Endothelial cell (in vitro differentiated cells): ENCODE data around the gene HOXC4. TPM values are rescaled to one million over a fixed set of nuclear protein-coding genes. Genes with fewer than 3 reads are reported as not detected.

ENCODE experiments used
- DNase-seq: peaks from one replicate; pipeline ENCODE4 v3.0.0; 2021; ENCODE audit warnings: low spot score
- H3K27ac Mint-ChIP-seq: one replicate; pipeline ENCODE4 v1.8.0; 2021; ENCODE audit warnings: mixed read lengths, inconsistent platforms; ENCODE audit not compliant: unreplicated experiment
- H3K27me3 Mint-ChIP-seq: one replicate; pipeline ENCODE4 v1.8.0; 2021; ENCODE audit warnings: mild to moderate bottlenecking, moderate library complexity, mixed read lengths, inconsistent platforms; ENCODE audit not compliant: unreplicated experiment
- H3K36me3 Mint-ChIP-seq: one replicate; pipeline ENCODE4 v1.8.0; 2021; ENCODE audit warnings: mild to moderate bottlenecking, low read depth, mixed read lengths, inconsistent platforms; ENCODE audit not compliant: unreplicated experiment
- H3K4me1 Mint-ChIP-seq: one replicate; pipeline ENCODE4 v1.8.0; 2021; ENCODE audit warnings: mild to moderate bottlenecking, mixed read lengths, inconsistent platforms; ENCODE audit not compliant: unreplicated experiment
- H3K4me3 Mint-ChIP-seq: one replicate; pipeline ENCODE4 v1.8.0; 2021; ENCODE audit warnings: mild to moderate bottlenecking, mixed read lengths, inconsistent platforms; ENCODE audit not compliant: unreplicated experiment
- H3K9me3 Mint-ChIP-seq: one replicate; pipeline ENCODE4 v1.8.0; 2021; ENCODE audit warnings: mixed read lengths, inconsistent platforms; ENCODE audit not compliant: unreplicated experiment
- total RNA-seq: library from RNA; stranded (reverse); fragmentation: NEBNext Ultra II Directional; extraction: Animal tissue kit (Norgen Biotek cat#: 25700); gene quantifications from one replicate; pipeline ENCODE4 v1.2.1, GENCODE V29; 2021; ENCODE audit not compliant: unreplicated experiment
- TF ChIP-seq, protein P1 (sequence below): fragments of 200-600 bp; sonication (generic); IDR thresholded peaks from one replicate; pipeline ENCODE4 v1.5.0; 2021; ENCODE audit warnings: antibody characterized with exemption; ENCODE audit not compliant: unreplicated experiment

HOXC4 gene
- total RNA-seq, 1 donor from 2014 or later, result not detected

DNA sequence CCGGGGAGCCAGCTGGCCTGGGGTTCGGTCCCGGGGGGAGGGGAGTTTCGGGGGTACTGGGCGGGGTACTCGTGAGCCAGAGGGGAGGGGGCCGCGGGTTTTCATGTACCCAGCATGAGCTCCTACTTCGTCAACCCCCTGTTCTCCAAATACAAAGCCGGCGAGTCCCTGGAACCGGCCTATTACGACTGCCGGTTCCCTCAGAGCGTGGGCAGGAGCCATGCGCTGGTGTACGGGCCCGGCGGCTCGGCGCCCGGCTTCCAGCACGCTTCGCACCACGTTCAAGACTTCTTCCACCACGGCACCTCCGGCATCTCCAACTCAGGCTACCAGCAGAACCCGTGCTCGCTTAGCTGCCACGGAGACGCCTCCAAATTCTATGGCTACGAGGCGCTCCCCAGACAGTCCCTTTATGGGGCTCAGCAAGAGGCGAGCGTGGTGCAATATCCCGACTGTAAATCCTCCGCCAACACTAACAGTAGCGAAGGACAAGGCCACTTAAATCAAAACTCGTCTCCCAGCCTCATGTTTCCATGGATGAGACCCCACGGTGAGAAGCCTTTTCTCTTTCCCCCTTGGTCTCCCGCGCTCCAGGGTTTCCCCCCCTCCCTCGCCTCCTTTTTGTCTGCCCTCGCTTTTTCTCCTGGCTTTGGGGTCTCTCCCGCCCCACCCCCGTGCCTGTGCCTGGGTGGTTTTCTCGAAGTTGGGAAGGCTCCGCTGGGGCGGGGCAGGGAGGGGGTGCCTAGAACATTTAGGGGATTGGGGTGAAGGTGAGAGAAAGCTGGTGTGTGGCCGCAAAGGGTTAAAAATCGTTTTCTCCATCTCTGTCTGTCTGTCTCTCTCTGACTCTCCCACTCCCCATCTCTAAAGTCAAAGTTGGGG is 44.2 kb upstream of the HOXC4 start:
- no peak for DNase-seq
- no peak overlapping the region for H3K27ac Mint-ChIP-seq
- H3K36me3 Mint-ChIP-seq, result no peaks in the 10 kb centered on the region
- TF ChIP-seq, protein P1, sequence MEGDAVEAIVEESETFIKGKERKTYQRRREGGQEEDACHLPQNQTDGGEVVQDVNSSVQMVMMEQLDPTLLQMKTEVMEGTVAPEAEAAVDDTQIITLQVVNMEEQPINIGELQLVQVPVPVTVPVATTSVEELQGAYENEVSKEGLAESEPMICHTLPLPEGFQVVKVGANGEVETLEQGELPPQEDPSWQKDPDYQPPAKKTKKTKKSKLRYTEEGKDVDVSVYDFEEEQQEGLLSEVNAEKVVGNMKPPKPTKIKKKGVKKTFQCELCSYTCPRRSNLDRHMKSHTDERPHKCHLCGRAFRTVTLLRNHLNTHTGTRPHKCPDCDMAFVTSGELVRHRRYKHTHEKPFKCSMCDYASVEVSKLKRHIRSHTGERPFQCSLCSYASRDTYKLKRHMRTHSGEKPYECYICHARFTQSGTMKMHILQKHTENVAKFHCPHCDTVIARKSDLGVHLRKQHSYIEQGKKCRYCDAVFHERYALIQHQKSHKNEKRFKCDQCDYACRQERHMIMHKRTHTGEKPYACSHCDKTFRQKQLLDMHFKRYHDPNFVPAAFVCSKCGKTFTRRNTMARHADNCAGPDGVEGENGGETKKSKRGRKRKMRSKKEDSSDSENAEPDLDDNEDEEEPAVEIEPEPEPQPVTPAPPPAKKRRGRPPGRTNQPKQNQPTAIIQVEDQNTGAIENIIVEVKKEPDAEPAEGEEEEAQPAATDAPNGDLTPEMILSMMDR, result no peak
- H3K9me3 Mint-ChIP-seq, result no peaks in the 10 kb centered on the region
- H3K4me1 Mint-ChIP-seq, result peaks cover 20% of the 10 kb centered on the region
- H3K4me3 Mint-ChIP-seq, result no peak overlapping the region
- H3K27me3 Mint-ChIP-seq, result peaks cover 29% of the 10 kb centered on the region

DNA sequence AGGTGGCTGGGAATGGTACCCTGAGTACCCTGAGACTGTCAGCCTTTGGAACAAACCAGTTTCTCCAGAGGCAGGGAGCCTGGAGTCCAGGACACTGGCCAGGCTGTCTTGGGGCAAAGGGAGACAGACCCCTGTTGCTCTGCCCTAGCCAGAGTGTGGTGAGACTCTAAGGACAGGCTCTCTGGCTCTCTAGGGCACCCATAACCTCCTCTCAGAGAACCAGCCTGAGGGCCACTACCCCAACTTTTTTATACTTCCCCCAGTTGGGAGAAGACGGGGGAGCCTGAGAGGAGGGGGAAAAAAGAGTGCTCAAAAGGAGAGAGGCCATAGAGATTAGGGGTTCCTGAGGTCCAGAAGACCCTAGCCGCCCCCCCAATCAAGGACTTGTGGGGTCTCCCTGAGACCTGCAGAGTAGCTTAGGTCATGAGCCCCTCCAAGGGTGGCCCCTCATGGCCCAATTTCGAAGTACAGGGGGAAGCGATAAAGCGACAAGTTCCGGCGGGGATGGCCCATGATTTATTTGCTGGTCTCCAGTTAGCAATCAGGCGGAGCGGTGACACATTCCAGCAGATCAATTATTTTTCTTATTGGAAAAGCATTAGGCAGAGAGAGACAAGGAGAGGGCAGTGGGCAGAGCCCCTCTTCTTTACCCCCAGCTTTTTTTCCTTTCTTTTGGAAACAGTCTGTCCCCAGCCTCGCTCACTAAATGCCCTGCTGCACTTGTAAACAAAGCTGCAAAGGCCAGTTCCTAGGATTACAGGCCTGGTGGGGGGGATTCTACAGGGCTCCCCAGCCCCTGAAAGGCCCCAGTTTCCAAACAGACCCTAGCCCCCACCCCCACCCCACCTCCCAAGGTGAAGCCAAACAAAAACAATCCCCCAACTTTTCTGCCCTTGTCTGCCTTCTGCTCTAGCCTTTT is 43.3 kb upstream of the HOXC4 start:
- Mint-ChIP-seq H3K27ac (no peak overlapping the region), H3K27me3 (peaks cover 35% of the 10 kb centered on the region), H3K9me3 (no peaks in the 10 kb centered on the region), H3K36me3 (no peaks in the 10 kb centered on the region), H3K4me3 (no peak overlapping the region), H3K4me1 (peaks cover 18% of the 10 kb centered on the region)
- TF ChIP-seq, protein P1, result no peak
- DNase-seq, result no peak

DNA sequence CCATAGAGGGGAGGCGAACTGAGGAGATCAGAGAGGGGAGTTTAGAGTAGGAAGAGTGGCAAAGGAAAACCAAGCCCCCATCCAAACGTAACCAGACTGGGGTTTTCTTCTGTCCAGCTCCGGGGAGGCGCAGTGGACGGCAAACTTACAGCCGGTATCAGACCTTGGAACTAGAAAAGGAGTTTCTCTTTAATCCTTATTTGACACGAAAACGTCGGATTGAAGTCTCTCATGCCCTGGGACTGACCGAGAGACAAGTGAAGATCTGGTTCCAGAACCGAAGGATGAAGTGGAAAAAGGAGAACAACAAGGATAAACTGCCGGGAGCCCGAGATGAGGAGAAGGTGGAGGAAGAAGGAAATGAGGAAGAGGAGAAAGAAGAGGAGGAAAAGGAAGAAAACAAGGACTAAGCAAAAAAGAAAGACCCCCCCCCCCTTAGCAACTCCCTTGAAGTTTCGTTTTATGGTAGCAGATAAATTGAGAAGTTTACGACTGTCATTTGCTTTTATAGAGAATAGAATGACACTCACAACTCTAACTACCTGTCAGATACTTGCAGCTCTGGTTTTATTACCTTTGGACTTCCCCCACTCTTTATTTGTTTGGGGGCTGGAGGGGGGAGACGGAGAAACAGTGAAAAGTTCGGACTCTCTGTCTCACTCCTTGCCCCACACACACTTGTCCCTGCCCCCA is 42.5 kb upstream of the HOXC4 start:
- Mint-ChIP-seq H3K36me3 (no peaks in the 10 kb centered on the region), H3K9me3 (no peaks in the 10 kb centered on the region), H3K27me3 (peaks cover 30% of the 10 kb centered on the region), H3K27ac (no peak overlapping the region), H3K4me3 (peak overlapping the region; percentile 47), H3K4me1 (peaks cover 12% of the 10 kb centered on the region)
- no peak for DNase-seq
- TF ChIP-seq, protein P1, result no peak

DNA sequence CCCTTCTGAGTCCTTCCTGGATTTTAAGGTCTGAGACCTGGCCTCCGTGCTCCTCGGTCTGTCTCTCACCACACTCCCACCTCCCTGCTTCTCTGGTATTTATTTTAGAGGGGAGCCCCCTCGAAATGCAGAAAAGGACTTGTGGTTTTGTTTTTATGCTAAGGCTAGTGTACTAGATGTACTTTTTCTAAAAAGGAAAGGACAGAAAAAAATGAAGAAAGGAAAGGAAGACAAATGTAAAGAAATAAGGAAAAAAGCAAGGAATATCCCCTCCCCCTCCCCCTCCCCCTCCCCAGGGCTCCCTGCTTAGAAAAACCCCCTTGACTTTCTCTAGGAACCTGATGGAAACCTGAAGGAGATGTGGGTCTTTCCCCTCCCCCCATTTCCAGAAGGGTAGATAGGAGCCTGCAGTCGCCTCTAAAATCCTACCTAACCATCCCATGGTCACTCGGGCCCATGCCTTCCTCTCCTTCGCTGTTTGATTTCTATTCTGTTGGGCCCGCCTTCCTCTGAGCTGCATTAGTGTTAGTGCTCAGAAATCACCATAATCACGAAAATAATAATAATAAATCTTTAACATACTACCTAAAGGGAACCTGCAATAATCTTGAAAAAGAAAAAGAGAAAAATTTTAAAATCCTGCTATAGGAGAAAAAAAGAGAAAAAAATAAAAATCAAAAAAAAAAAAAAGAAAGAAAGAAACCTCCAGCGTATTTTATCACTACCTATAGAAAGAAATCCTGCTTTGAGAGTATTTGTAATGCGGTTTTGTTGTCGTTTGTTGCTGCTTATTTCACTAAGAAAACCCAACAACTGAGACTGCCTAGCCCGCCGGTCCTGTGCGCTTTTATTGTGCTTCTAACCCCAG is 41.7 kb upstream of the HOXC4 start:
- Mint-ChIP-seq H3K9me3 (no peaks in the 10 kb centered on the region), H3K36me3 (no peaks in the 10 kb centered on the region), H3K27ac (no peak overlapping the region), H3K27me3 (peaks cover 30% of the 10 kb centered on the region), H3K4me1 (peaks cover 12% of the 10 kb centered on the region), H3K4me3 (no peak overlapping the region)
- TF ChIP-seq, protein P1, result no peak
- DNase-seq, result no peak
